Measurements from ENCODE around the gene TTYH2. TPM values are rescaled to one million over a fixed set of nuclear protein-coding genes. Genes with fewer than 3 reads are reported as not detected.
"Not testable (repeated sequence)": the region's sequence is repeated elsewhere in the genome, so short reads cannot be mapped to it uniquely, and the experiment has no call there.

The TTYH2 gene
- total RNA-seq, 2 experiments from 2014 or later = 10.9 to 11.2 TPM

DNA sequence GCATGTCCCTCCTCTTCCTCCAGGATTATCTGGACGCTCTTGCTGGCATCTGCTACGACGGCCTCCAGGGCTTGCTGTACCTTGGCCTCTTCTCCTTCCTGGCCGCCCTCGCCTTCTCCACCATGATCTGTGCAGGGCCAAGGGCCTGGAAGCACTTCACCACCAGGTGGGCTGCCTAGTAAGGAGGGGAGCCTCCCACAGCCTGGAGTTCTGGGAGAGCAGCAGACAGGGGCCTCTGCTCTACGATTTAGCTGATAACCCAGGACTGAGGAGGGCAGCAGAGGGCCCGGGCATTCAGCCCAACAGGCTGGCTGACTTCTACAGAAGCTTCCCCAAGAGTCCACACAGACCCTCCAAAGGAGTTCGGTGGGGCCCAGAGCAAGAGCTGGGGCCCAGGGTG lies 38.8 kb downstream of the TTYH2 start:
- Mint-ChIP-seq H3K27ac (no peak overlapping the region), H3K36me3 (no peaks in the 10 kb centered on the region), H3K4me3 (no peak overlapping the region), H3K27me3 (no peaks in the 10 kb centered on the region), H3K4me1 (peaks cover 3% of the 10 kb centered on the region), H3K9me3 (no peaks in the 10 kb centered on the region)
- DNase-seq (no peak), ATAC-seq (ENCODE audit: low read depth) (no peak)
- POLR2A ChIA-PET = no interaction called here

DNA sequence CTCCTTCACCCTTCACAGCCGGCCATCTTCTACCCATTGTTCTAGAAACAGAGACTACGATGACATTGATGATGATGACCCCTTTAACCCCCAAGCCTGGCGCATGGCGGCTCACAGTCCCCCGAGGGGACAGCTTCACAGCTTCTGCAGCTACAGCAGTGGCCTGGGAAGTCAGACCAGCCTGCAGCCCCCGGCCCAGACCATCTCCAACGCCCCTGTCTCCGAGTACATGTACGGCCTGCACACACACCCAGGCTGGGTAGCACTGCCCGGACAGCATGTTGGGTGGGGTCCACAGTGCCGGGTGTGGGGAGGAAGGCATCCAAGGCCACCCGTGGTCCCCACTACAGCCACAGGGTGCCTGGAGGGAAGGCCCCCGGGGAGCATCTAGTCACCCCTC lies 39.7 kb downstream of the TTYH2 start:
- POLR2A ChIA-PET = no interaction called here

DNA sequence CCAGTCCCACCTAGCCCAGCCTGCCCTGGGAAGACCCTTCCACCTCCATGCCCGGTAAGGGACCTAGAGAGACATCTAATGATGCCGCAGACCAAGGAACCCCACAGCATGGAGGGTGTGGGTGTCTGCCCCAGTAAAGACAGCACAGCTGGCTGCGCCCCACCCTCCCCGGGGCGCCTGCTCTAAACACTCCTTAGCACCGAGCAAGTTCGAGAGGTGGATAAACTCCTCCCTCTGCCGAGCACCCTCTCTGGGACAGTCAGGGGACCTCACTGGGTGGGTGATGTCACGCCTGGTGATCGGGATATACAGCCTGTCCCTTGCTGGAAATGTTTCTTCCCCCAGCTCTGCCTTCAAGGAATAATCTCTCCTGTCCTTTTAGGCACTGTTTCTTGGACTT lies 43.9 kb downstream of the TTYH2 start:
- no peak for DNase-seq
- POLR2A ChIA-PET = no interaction called here
- H3K4me3 Mint-ChIP-seq = no peak overlapping the region
- no peaks in the 10 kb centered on the region for H3K36me3 Mint-ChIP-seq
- no peak overlapping the region for H3K27ac Mint-ChIP-seq
- H3K27me3 Mint-ChIP-seq = no peaks in the 10 kb centered on the region
- ATAC-seq (ENCODE audit: low read depth) = no peak
- H3K4me1 Mint-ChIP-seq = no peaks in the 10 kb centered on the region
- H3K9me3 Mint-ChIP-seq = no peaks in the 10 kb centered on the region

More for the DNA sequence above, 39.7 kb downstream of the TTYH2 start:
- ATAC-seq (ENCODE audit: low read depth) (no peak), DNase-seq (no peak)
- peaks cover 3% of the 10 kb centered on the region for H3K4me1 Mint-ChIP-seq
- no peaks in the 10 kb centered on the region for H3K9me3 Mint-ChIP-seq
- no peaks in the 10 kb centered on the region for H3K27me3 Mint-ChIP-seq
- H3K27ac Mint-ChIP-seq = no peak overlapping the region
- H3K36me3 Mint-ChIP-seq = no peaks in the 10 kb centered on the region
- no peak overlapping the region for H3K4me3 Mint-ChIP-seq

- no peaks in the 10 kb centered on the region for H3K9me3 Mint-ChIP-seq
- no peak for ATAC-seq (ENCODE audit: low read depth)
- H3K27ac Mint-ChIP-seq = no peak overlapping the region
- H3K27me3 Mint-ChIP-seq = no peaks in the 10 kb centered on the region
- no peaks in the 10 kb centered on the region for H3K4me1 Mint-ChIP-seq
- H3K4me3 Mint-ChIP-seq = no peak overlapping the region
- DNase-seq = no peak
- H3K36me3 Mint-ChIP-seq = no peaks in the 10 kb centered on the region
- POLR2A ChIA-PET = no interaction called here
Observed at GRCh38 chr17:74259667-74260524, 46.5 kb downstream of the TTYH2 start.

- Mint-ChIP-seq H3K27ac (no peak overlapping the region), H3K9me3 (no peaks in the 10 kb centered on the region), H3K4me3 (no peak overlapping the region), H3K36me3 (no peaks in the 10 kb centered on the region), H3K4me1 (no peaks in the 10 kb centered on the region), H3K27me3 (no peaks in the 10 kb centered on the region)
- POLR2A ChIA-PET = no interaction called here
- ATAC-seq (ENCODE audit: low read depth) (no peak), DNase-seq (no peak)
Observed at GRCh38 chr17:74260525-74260850, 47.1 kb downstream of the TTYH2 start.

DNA sequence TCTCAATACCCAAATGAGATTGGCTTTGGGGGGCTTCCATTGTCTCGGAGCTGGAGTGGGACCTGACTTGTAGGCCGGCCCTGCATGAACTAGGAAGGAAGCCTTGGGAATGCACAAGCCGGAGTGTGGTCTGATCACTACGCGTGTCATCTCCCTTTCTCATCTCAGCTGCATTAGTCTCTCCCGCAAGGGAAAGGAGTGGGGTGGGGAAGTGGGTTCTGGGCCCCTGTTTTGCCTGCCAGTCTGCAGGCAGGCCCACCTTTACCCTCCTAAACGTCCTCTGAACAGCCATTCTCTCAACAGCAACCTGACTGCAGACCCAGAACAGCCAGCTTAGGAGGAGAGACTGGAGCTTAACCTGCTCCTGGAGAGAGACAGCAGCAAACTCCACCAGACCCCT lies 49.2 kb downstream of the TTYH2 start:
- Mint-ChIP-seq H3K27me3 (peaks cover 9% of the 10 kb centered on the region), H3K9me3 (no peaks in the 10 kb centered on the region), H3K27ac (no peak overlapping the region), H3K4me1 (no peaks in the 10 kb centered on the region), H3K4me3 (no peak overlapping the region), H3K36me3 (no peaks in the 10 kb centered on the region)
- no peak for ATAC-seq (ENCODE audit: low read depth)
- POLR2A ChIA-PET = interaction anchor here (0.6 kb wide), 1 partner anchor 329 kb away, joined by 4 read pairs; no protein-coding TSS in a partner anchor
- no peak for DNase-seq

DNA sequence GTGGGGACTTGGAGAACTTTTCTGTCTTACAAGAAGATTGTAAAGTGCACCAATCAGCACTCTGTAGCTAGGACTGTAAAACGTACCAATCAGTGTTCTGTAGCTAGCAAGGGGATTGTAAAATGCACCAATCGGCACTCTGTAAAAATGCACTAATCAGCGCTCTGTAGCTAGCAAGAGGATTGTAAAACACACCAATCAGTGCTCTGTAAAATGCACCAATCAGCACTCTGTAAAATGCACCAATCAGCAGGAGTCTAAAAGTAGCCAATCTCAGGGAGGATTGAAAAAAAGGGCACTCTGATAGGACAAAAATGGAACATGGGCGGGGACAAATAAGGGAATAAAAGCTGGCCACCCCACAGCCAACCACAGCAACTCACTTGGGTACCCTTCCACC lies 53.7 kb downstream of the TTYH2 start:
- H3K9me3 Mint-ChIP-seq; H3K36me3 Mint-ChIP-seq; H3K4me3 Mint-ChIP-seq; H3K4me1 Mint-ChIP-seq; POLR2A ChIA-PET; H3K27ac Mint-ChIP-seq; ATAC-seq (ENCODE audit: low read depth); DNase-seq: not testable (repeated sequence)
- peaks cover 20% of the 10 kb centered on the region for H3K27me3 Mint-ChIP-seq

- Mint-ChIP-seq H3K4me3 (no peak overlapping the region), H3K36me3 (no peaks in the 10 kb centered on the region), H3K27ac (no peak overlapping the region), H3K9me3 (no peaks in the 10 kb centered on the region), H3K27me3 (peaks cover 20% of the 10 kb centered on the region), H3K4me1 (peaks cover 2% of the 10 kb centered on the region)
- no peak for DNase-seq
- no peak for ATAC-seq (ENCODE audit: low read depth)
- POLR2A ChIA-PET = no interaction called here
Observed at GRCh38 chr17:74267579-74267978, 54.2 kb downstream of the TTYH2 start.

DNA sequence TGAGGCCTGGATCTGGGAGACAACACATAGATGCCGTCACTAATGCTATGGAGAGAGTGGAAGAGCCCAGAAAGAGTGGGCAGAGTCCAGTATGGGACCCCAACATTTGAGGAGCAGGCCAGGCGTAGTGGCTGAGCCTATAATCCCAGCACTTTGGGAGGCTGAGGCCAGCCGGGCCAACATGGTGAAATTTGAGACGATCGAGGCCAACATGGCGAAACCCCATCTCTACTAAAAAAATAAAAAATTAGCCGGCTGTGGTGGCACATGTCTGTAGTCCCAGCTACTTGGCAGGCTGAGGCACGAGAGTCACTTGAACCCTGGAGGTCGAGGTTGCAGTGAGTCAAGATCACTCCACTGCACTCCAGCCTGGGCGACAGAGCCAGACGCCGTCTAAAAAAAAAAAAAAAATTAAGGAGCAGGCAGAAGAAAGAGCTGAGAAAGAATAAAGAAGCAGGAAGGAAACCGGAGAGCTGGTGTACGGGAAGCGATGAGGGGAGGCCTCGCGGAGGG lies 54.7 kb downstream of the TTYH2 start:
- POLR2A ChIA-PET = interaction anchor here (0.7 kb wide), 1 partner anchor 657 kb away, joined by 3 read pairs; no protein-coding TSS in a partner anchor
- no peak overlapping the region for H3K27ac Mint-ChIP-seq
- H3K4me3 Mint-ChIP-seq = no peak overlapping the region
- no peaks in the 10 kb centered on the region for H3K36me3 Mint-ChIP-seq
- peaks cover 23% of the 10 kb centered on the region for H3K27me3 Mint-ChIP-seq
- no peaks in the 10 kb centered on the region for H3K9me3 Mint-ChIP-seq
- peaks cover 2% of the 10 kb centered on the region for H3K4me1 Mint-ChIP-seq
- ATAC-seq (ENCODE audit: low read depth) (no peak), DNase-seq (no peak)

- no peak overlapping the region for H3K27ac Mint-ChIP-seq
- POLR2A ChIA-PET = interaction anchor here (0.7 kb wide), 1 partner anchor 658 kb away, joined by 3 read pairs; no protein-coding TSS in a partner anchor
- H3K27me3 Mint-ChIP-seq = peaks cover 26% of the 10 kb centered on the region
- no peaks in the 10 kb centered on the region for H3K36me3 Mint-ChIP-seq
- no peak for ATAC-seq (ENCODE audit: low read depth)
- peaks cover 2% of the 10 kb centered on the region for H3K4me1 Mint-ChIP-seq
- no peak overlapping the region for H3K4me3 Mint-ChIP-seq
- H3K9me3 Mint-ChIP-seq = no peaks in the 10 kb centered on the region
- DNase-seq = no peak
Observed at GRCh38 chr17:74268558-74268957, 55.2 kb downstream of the TTYH2 start.

- ATAC-seq (ENCODE audit: low read depth) = no peak
- H3K27ac Mint-ChIP-seq = no peak overlapping the region
- H3K36me3 Mint-ChIP-seq = no peaks in the 10 kb centered on the region
- H3K4me1 Mint-ChIP-seq = peaks cover 16% of the 10 kb centered on the region
- no peaks in the 10 kb centered on the region for H3K9me3 Mint-ChIP-seq
- H3K4me3 Mint-ChIP-seq = no peak overlapping the region
- H3K27me3 Mint-ChIP-seq = peaks cover 30% of the 10 kb centered on the region
- POLR2A ChIA-PET = no interaction called here
- DNase-seq = no peak
Observed at GRCh38 chr17:74270333-74270732, 57.0 kb downstream of the TTYH2 start.

DNA sequence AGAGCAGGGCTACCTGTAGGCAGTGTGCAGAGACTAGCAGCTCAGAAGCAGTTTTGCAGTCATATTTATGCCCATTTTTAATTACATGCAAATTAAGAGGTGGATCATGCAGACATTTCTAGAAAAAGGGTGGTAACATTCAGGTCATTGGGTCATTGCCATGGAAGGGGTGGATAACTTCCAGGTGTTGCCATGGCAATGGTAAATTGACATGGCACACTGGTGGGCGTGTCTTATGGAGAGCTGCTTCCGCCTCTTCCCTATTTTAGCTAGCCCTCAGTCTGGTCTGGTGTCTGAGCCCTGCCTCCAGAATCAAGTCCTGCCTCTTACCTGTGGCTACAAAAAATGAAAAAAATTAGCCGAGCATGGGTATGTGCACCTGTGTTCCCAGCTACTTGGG lies 57.9 kb downstream of the TTYH2 start:
- peaks cover 29% of the 10 kb centered on the region for H3K27me3 Mint-ChIP-seq
- H3K9me3 Mint-ChIP-seq = no peaks in the 10 kb centered on the region
- no peak for ATAC-seq (ENCODE audit: low read depth)
- H3K4me3 Mint-ChIP-seq = no peak overlapping the region
- POLR2A ChIA-PET = no interaction called here
- DNase-seq = no peak
- H3K36me3 Mint-ChIP-seq = no peaks in the 10 kb centered on the region
- H3K4me1 Mint-ChIP-seq = peaks cover 21% of the 10 kb centered on the region
- no peak overlapping the region for H3K27ac Mint-ChIP-seq

DNA sequence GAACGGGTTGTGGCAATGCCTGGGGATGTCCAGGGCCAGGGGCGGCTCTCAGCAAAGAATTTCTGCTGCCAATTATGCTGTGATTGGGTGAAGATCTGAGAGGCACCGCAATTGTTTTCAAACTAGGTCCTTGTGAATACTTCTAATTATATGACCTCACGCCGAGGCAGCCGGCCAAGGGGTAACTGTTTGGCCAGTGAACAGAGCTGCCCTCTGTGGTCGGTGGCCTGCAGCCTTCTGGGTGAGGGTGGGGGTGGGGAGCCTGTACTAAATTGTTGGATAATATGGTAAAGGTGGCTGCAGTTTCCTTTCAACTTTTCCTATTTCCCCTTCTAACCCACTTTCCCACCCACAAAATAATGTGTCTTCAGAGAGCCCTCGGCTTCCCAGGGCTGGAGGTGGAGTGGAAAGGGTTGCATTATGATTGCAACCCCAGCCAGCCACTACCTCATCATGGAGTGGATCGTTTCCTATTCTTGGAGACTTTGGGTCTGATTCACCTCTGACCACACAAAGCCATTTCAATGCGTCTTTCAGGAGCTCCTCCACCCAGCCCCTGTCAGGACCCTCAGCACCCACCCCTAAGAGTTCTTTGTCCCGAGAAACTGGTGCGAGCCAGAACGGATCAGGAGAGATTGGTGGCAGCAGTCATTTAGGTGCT lies 58.7 kb downstream of the TTYH2 start:
- POLR2A ChIA-PET = no interaction called here
- Mint-ChIP-seq H3K4me3 (no peak overlapping the region), H3K27me3 (peaks cover 26% of the 10 kb centered on the region), H3K4me1 (peaks cover 23% of the 10 kb centered on the region), H3K9me3 (no peaks in the 10 kb centered on the region), H3K27ac (no peak overlapping the region), H3K36me3 (no peaks in the 10 kb centered on the region)
- ATAC-seq (ENCODE audit: low read depth) = no peak
- DNase-seq = no peak

- no peak overlapping the region for H3K27ac Mint-ChIP-seq
Observed at GRCh38 chr17:74272731-74273201, 59.4 kb downstream of the TTYH2 start.

More at GRCh38 chr17:74272731-74273201, 59.4 kb downstream of the TTYH2 start:
- no peak for DNase-seq
- no peak for ATAC-seq (ENCODE audit: low read depth)
- H3K9me3 Mint-ChIP-seq = no peaks in the 10 kb centered on the region
- H3K27me3 Mint-ChIP-seq = peaks cover 22% of the 10 kb centered on the region
- no peaks in the 10 kb centered on the region for H3K36me3 Mint-ChIP-seq
- H3K4me1 Mint-ChIP-seq = peaks cover 23% of the 10 kb centered on the region
- POLR2A ChIA-PET = no interaction called here
- H3K4me3 Mint-ChIP-seq = no peak overlapping the region

All from activated naive CD8-positive, alpha-beta T cell treated with anti-CD3 and anti-CD28 coated beads, Interleukin-2, amount 10 ng/mL, durations not matched to agents 7 days and 5 days (primary cell).